22Rv1 (cell line): Measurements from ENCODE around the gene HSFY2.
"Not testable (repeated sequence)": the region's sequence is repeated elsewhere in the genome, so short reads cannot be mapped to it uniquely, and the experiment has no call there.

ENCODE experiments used
- H3K27ac ChIP-seq: fragments of 450-650 bp; 2 replicates; pipeline ENCODE4 v1.5.1; 2017

HSFY2 gene, protein sequence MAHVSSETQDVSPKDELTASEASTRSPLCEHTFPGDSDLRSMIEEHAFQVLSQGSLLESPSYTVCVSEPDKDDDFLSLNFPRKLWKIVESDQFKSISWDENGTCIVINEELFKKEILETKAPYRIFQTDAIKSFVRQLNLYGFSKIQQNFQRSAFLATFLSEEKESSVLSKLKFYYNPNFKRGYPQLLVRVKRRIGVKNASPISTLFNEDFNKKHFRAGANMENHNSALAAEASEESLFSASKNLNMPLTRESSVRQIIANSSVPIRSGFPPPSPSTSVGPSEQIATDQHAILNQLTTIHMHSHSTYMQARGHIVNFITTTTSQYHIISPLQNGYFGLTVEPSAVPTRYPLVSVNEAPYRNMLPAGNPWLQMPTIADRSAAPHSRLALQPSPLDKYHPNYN

DNA sequence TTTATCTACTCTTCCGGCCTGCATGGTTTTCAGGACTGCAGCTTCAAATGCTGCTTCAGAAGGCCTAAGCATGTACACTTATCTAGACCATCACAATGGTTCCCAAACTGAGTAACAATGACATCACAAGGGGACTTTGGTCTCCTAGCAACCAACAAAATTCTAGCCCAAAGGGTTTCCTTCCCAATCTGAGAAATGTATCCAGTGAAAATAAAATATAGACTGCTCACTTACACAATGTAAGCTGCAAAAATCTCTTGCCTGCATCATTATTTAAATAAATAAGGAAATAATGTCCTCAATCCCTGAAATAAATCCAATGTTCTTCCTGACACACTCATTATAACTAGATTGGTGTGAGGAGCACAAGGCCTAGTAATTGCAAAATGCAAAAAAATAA lies at the start of gene HSFY2:
TSS of gene HSFY2 (minus strand) at position 101 of the 400 bp plus-strand sequence. CDS start 117 bp downstream, outside the sequence.
- not testable (repeated sequence) for H3K27ac ChIP-seq

GRCh38 chrY:18815751-18816150 lies 42.2 kb upstream of the HSFY2 start:
- H3K27ac ChIP-seq: not testable (repeated sequence)

- H3K27ac ChIP-seq: not testable (repeated sequence)
Observed at GRCh38 chrY:18788757-18789406, 15.3 kb upstream of the HSFY2 start.

DNA sequence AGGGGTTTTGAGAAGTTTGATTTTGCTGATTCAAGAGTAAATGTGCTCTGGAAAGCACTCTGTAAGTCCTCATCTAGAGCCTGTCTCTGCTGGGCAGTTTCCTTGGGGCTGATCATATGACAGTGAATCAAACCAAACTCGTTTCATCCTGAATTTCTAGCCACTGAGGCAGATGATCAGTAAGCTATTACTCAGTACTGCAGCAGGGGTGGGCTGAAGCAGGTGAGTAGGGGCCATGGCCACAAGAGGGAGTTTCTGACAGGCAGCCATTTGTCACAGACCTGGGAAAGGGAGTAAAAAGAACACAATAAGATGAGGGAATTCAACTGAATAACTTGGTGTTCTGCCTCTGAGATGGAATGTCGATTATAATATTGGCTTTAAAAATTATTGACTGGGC lies 19.5 kb downstream of the HSFY2 start:
- not testable (repeated sequence) for H3K27ac ChIP-seq

GRCh38 chrY:18753133-18753815 lies 20.3 kb downstream of the HSFY2 start:
- H3K27ac ChIP-seq: not testable (repeated sequence)

GRCh38 chrY:18723714-18724113 lies 49.8 kb downstream of the HSFY2 start:
- not testable (repeated sequence) for H3K27ac ChIP-seq
